ENCODE results near the gene ANTXR1.

ANTXR1 gene

GRCh38 chr2:69013142-69013839 is at the start of gene ANTXR1:
TSS of gene ANTXR1 (plus strand) at chr2:69013179. CDS start at chr2:69013500, 321 bp downstream.
- DNase-seq = peak; percentile 48

DNA sequence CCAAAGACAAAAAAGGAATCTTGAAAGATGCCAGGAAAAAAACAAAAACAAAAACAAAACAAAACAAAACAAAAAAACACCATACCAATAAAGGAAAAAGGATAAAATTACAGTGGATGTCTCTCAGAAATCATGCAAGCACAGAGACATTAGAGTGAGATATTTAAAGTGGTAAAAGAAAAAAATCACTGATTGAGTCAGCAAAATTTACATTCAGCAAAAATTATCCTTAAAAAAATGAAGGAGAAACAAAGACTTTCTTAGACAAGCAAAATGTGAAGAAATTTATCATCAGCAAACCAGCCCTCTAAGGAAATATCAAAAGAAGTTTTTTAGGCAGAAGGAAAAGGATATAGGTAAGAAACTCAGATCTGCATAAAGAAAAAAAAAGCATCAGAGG is 48.7 kb upstream of the ANTXR1 start:
- no peak for DNase-seq

DNA sequence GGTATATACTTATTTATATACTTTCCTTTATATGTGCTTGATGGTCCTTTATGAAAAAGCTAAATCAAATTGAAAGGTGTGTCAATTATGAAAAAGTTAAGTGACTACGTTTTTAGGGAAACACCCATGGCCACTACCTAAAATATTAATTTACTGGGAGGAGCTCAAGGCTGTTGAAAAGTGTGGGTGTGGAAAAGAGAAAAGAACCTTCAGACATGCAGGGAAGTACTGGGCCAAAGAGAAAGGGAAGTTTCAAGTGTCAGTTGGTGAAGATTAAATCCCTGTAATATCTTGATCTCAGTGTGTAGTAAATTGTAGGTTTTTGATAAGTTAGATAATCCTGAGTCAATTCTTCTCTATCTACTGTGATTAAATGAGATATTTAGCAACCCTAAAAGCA is 44.8 kb upstream of the ANTXR1 start:
- DNase-seq = no peak

DNA sequence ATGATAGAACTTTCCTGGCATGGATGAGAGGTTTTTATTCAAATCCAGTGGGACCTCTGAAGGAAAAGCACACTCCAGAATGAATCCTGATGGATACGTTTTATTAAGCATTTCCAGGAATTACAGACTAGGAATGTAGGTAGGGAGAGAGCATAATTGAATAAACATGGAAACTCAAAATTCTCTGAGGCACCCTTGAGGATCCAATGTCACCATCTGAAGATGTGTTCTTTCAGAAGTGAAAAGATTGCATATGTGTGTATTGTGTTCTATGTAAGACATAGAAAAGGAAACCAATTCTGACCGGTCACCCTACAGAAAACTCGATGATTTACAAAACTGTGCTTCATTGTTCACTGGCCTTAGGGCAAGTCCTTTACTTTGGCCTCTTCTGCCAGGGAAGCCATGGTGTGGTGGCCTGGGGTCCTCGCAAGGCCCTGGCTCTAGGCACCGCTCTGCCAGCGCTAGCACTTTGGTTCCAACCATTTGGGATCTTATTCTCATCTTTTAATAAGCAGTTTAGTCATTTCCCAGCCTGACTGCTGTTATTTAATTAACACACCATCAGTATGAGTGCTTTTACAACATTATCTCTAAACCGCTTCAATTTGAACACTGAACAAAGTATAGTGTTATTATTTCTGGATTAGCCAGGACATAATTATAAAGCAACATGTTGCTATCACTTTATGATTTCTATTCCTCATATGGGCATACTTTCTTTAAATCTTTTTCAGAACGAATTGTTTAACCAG is 43.1 kb upstream of the ANTXR1 start:
- no peak for DNase-seq

DNA sequence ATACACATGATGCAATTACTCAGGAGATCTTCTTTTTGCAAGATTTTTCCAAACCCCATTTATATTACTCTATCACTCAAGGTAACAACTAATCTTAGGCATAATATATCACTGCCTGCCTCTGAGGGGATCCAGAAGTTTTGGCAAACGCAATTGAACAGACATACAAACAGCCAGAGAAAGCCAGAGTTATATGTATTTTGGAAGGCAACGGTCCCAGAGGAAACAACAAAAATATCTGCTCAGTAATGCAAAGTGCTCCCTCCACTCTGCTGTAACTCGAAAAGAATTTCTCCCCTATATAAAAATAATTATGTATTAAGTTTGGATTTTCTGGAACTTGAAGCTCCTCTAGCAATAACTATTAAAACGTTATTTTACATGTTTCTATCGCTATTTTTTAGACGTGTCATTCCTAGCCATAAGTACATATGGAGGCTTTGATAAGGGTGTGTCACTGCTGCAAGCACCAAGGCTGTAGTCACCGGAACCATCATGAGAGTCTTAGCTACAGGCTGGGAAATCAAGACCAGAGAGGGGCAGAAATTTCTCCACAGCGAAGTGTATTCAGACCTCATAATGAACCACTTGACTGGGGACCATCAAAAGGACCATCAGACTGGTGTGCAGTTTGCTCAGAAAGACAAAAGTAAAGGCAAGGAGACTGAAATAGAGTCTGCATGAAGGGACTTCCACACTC is 42.3 kb upstream of the ANTXR1 start:
- DNase-seq = no peak

DNA sequence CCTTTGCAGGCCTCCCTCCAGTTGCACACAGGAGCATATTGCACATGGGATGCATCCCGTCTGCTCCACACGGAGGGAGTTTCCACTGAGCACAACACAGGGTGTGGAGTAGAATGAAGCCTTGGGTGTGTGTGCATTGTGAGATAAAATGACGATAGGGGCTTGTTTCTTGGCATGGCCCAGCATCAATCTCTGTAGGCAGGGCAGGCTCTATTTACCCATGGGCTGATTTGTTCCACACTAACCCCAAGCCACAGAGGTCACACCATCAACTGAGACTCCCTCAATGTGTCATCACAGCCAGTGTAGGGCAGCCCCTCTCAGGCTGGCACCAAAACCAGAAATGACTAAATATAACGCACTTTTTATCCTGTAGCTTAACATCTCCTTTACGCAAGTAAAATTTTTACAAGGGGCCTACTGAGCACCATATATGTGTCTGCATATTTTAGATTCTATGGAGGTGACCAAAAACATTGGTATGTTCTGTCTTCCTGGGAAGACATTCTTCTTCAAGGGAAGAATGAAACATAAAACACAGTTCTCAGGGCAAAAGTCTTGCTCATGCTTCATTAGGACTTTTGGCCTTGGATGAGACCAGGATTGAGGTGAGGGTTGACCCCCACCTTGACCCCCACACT is 41.3 kb upstream of the ANTXR1 start:
- no peak for DNase-seq

- no peak for DNase-seq
Measured at GRCh38 chr2:68974251-68974650, 38.7 kb upstream of the ANTXR1 start, which contains the start of gene GKN1. TSS of gene GKN1 (plus strand) at chr2:68974636. CDS start at chr2:68974678, 42 bp downstream.

- no peak for DNase-seq
Measured at GRCh38 chr2:68974946-68975665, 37.9 kb upstream of the ANTXR1 start.

- no peak for DNase-seq
Measured at GRCh38 chr2:68975844-68976243, 37.1 kb upstream of the ANTXR1 start.

- no peak for DNase-seq
Measured at GRCh38 chr2:68977453-68977852, 35.5 kb upstream of the ANTXR1 start.

DNA sequence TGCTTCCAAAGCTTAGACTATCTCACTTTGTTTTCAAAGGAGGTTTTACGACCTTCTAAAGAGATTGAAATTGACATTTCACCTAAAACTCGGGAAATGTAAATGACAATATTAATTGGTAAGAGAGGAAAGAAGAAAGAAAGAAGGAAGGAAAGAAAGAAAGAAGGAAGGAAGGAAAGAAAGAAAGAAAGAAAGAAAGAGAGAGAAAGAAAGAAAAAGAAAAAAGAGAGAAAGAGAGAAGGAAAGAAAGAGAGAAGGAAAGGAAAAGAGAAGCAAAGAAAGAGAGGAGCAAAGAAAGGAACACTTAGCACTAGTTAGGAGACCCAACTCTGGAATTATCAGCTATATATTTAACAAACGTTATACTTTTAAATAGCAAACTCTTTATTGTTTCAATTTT is 34.9 kb upstream of the ANTXR1 start:
- DNase-seq = no peak

- DNase-seq = no peak
Measured at GRCh38 chr2:68980956-68981355, 32.0 kb upstream of the ANTXR1 start.

DNA sequence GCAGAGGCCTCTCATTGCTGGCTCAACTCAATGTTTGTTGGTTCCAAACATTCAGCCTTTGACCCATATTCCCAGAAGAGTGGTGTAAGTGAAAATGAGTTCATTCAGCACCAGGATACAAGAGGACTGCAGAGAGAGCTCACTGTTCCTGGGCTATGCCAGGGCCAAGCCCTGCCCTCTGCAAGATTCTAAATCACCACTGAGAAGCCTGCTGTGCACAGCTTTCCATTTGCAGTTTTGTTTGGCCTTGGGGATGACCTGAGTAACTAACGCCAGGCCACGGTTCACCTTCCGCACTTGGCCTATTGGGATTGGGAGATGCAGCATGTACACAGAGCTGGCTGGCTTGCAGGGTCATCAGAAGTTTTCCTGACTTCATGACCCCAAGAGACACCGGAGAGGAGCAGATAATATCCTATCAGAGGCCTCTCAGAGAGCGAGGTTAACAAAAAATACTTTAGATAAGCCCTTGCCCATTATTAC is 25.9 kb upstream of the ANTXR1 start:
- DNase-seq = no peak

- DNase-seq = no peak
Measured at GRCh38 chr2:68989035-68989434, 23.9 kb upstream of the ANTXR1 start.

DNA sequence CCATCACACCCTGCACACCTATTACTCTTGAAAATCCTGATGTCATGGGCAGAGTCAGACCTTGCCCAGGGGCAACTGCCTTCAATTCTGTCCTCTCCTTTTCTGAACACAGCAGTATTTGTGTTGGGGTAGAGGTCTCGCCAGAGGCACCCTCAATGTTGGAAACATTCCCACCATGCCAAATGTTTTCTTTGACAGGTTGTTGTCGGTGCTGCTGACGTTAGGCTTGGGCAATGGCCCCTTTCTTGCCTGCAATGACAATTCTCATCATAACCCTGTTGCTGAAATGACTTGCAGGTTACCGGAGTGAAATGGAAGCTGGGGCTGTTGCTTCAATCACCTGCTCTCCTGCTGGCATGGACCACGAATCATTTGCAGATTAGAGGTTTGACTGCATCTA is 20.6 kb upstream of the ANTXR1 start:
- no peak for DNase-seq

GRCh38 chr2:68992933-68993332 is 20.0 kb upstream of the ANTXR1 start:
- DNase-seq = no peak

DNA sequence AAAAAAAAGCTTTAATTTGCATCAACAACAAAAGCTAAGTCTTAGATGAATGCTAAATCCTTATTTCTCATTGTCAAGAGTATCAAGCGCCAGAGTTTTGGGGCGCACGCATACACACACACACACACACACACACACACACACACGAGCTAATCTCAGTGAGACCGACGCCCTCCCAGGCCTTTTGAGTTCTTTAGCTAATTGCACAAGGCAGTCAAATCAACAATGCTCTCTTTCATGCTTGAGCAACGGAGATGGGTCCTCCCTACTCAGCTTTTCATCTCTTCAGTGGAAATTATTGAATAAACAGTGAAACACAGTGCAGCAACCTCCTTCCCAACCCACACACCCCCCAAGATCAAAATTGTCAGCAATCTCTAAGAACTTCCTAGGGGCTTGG is 19.3 kb upstream of the ANTXR1 start:
- DNase-seq = no peak

GRCh38 chr2:68994864-68995263 is 18.1 kb upstream of the ANTXR1 start:
- DNase-seq = no peak

DNA sequence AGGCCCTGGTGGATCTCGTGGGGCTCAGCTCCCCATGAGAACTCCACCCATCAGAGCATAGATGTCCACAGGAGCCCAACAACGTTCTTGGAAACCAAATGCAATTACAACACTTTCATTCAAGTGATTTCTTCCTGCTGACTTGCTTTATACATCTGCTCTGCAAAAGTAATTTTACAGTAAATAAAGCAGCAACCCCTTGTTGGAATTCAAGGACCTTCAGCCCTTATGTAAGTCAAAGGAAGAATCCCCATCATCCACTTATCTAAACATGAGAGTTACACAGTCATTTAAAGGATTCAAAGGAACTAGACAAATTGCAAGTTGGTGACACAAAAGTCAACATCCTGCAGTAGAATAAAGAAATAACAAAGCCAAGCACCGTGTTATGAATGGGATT is 17.1 kb upstream of the ANTXR1 start:
- no peak for DNase-seq

DNA sequence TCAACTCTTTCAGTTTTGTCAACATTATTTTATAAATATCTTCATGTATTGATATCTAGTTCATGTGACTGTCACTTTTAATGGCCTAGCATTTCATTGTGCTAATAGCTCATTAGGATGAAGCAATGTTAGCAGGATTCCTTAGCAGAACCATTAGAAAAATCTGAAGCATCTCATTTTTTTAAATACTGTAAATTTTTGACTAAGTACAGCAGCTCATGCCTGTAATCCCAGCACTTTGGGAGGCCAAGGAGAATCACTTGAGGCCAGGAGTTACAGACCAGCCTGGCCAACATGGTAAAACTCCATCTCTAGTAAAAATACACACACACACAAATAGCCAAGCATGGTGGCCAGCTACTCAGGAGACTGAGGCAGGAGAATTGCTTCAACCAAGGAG is 15.6 kb upstream of the ANTXR1 start:
- no peak for DNase-seq

DNA sequence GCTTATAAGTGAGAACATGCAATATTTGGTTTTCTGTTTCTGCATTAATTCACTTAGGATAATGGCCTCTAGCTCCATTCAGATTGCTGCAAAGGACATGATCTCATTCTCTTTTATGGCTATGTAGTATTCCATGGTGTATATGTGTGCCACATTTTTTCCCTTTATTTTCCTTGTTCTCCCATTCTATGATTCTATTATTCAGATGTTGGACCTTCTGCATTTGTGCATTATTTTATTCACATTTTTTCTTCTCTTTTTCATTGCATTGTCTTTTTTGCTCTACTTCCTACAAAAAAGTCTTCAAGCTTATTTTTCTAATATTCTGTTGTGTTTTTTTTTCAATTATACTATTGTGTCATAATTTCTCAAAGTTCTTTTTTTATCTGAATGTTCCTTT is 11.1 kb upstream of the ANTXR1 start:
- DNase-seq = no peak

GRCh38 chr2:69003731-69004130 is 9.2 kb upstream of the ANTXR1 start:
- DNase-seq = no peak

DNA sequence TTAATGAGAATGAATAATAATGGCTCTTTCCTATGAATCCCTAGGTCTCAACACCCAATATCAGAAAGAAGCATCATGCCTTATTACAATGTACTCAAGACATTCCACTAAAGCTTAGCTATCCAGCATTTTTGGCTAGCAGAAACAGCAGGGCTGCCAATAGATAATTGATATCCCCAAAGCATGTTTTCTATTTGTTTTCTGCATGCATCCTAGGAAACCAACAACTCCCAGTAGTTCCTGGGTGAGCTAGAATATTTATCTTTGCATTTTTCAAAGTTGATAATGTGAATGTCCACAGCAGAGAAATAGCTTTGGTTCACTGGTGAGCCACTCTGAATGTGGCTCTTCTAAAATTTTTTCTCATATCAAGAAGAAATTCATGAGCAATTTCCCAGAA is 5.8 kb upstream of the ANTXR1 start:
- no peak for DNase-seq

Measured in SHP77 treated with DMSO at 0.1 percent for 48 hours (cell line).